NCI-H524 treated with DMSO at 0.1 percent for 48 hours (cell line): Measurements from ENCODE around the gene THAP7.
A peak's percentile ranks its signal among the peaks of the same experiment; 100 is the strongest.
"Not testable (repeated sequence)": the region's sequence is repeated elsewhere in the genome, so short reads cannot be mapped to it uniquely, and the experiment has no call there.

Experiments
- DNase-seq: peaks from one replicate; lab custom pipeline; 2025; lab: John Stamatoyannopoulos, UW

Gene THAP7

GRCh38 chr22:21013657-21014201 lies 11.8 kb upstream of the THAP7 start:
- no peak for DNase-seq

- peak; percentile 59 for DNase-seq
Observed at GRCh38 chr22:21012446-21013407, 10.8 kb upstream of the THAP7 start.

- no peak for DNase-seq
Observed at GRCh38 chr22:21010426-21011113, 8.7 kb upstream of the THAP7 start.

- DNase-seq, result no peak
Observed at GRCh38 chr22:21009638-21010425, 7.9 kb upstream of the THAP7 start.

- not testable (repeated sequence) for DNase-seq
Observed at GRCh38 chr22:21009208-21009607, 7.3 kb upstream of the THAP7 start.

- no peak for DNase-seq
Observed at GRCh38 chr22:21003782-21004181, 1.9 kb upstream of the THAP7 start.

- no peak for DNase-seq
Observed at GRCh38 chr22:21000987-21001600, 824 bp downstream of the THAP7 start.

- DNase-seq, result no peak
Observed at GRCh38 chr22:21000207-21000986, 1.5 kb downstream of the THAP7 start.

- DNase-seq, result no peak
Observed at GRCh38 chr22:20999350-21000206, 2.3 kb downstream of the THAP7 start.

- DNase-seq, result no peak
Observed at GRCh38 chr22:20998411-20999336, 3.2 kb downstream of the THAP7 start.

GRCh38 chr22:20997536-20998257 lies 4.2 kb downstream of the THAP7 start:
- no peak for DNase-seq

- DNase-seq, result no peak
Observed at GRCh38 chr22:20996598-20997535, 5.1 kb downstream of the THAP7 start.

- DNase-seq, result no peak
Observed at GRCh38 chr22:20996031-20996410, 5.9 kb downstream of the THAP7 start.

- no peak for DNase-seq
Observed at GRCh38 chr22:20995329-20996030, 6.4 kb downstream of the THAP7 start.

GRCh38 chr22:20994902-20995241 lies 7.0 kb downstream of the THAP7 start:
- no peak for DNase-seq

- DNase-seq, result no peak
Observed at GRCh38 chr22:20994128-20994901, 7.6 kb downstream of the THAP7 start.
